DMS114 treated with DMSO at 0.1 percent for 48 hours (cell line): ENCODE results near the gene AGRN.
A peak's percentile ranks its signal among the peaks of the same experiment; 100 is the strongest.
"Not testable (repeated sequence)": the region's sequence is repeated elsewhere in the genome, so short reads cannot be mapped to it uniquely, and the experiment has no call there.

Experiments
- DNase-seq: peaks from one replicate; lab custom pipeline; 2025; ENCODE audit not compliant: unreplicated experiment; lab: John Stamatoyannopoulos, UW

AGRN gene

DNA sequence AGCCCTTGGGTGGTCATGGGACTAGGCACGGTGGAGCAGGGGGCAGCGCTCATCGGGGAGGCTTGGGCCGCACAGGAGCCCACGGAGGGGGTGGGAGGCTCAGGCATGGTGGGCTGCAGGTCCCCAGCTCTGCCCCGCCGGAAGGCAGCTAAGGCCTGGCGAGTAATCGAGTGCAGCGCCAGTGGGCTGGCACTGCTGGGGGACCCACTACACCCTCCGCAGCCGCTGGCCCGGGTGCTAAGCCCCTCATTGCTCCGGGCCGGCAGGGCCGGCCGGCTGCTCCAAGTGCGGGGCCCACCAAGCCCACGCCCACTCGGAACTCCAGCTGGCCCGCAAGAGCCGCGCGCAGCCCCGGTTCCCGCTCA lies 1.6 kb upstream of the AGRN start:
- DNase-seq = not testable (repeated sequence)

GRCh38 chr1:1019122-1019999 lies 559 bp upstream of the AGRN start:
- peak; percentile 60 for DNase-seq

- DNase-seq = no peak
Observed at GRCh38 chr1:1020415-1021009, 592 bp downstream of the AGRN start.

- DNase-seq = no peak
Observed at GRCh38 chr1:1021010-1021919, 1.3 kb downstream of the AGRN start.

DNA sequence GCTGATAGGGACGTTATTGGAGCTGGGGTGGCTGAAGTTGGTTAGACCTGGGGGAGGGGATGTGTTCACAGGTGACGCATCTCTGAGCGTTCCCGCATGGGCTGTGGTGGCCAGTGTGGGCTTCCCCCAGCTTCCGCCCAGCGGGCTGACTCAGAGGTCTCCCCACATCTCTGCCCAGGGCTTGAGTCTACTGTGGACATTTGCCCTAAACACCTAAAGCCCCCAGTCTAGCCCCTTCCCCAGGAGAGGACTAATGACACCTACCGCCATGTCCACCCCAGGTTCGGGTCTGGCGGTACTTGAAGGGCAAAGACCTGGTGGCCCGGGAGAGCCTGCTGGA lies 2.0 kb downstream of the AGRN start:
- DNase-seq = no peak

DNA sequence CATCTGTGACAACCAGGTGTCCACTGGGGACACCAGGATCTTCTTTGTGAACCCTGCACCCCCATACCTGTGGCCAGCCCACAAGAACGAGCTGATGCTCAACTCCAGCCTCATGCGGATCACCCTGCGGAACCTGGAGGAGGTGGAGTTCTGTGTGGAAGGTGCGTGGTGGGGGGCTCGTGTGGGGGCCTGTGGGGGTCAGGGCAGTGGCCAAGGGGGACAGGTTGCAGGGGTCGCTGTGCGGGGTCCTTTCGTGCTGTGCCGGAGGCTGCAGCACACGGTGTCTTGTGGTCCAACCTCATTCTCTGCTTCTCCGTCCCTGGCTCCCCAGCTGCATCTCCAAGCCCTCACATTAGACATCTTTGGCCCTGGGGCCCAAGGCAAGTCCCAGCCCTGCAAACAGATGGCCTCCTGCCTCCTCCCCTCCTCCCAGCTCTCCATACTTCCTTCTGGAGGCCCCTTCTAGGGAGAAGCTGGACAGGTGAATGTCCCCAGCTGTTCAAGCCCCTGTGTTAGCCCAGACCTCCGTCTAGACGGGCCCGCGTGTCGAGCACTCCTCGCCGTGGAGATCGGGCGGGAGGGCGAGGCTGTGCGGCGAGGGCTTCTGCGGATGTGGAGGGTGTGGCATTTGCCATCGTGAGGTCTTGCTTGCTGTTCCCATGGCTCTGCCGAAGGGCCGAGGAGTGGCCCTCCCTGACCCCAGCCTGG lies 2.5 kb downstream of the AGRN start:
- no peak for DNase-seq

- DNase-seq = no peak
Observed at GRCh38 chr1:1023700-1024099, 3.8 kb downstream of the AGRN start.

- DNase-seq = no peak
Observed at GRCh38 chr1:1024149-1024770, 4.3 kb downstream of the AGRN start.

- DNase-seq = no peak
Observed at GRCh38 chr1:1024771-1025699, 5.1 kb downstream of the AGRN start.

DNA sequence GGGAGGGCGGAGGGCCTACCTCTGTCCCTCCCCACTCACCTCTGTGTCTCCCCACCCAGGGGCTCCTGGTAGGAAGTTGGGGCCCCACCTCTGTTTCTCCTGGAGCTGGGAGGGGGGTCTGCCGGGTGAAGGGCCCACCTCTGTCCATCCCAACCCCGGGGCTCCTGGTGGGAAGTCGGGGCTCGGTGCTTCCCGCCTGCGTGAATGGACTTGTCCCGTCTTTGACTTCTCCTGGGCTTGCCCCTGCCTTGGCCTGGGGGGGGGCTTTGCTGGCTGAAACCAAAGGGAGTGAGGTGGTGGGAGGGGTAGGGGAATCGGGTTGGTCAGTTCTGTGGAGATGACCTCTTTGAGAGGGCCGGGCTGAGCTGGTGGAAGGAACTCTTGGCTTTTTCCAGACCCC lies 5.8 kb downstream of the AGRN start:
- no peak for DNase-seq

GRCh38 chr1:1026599-1027413 lies 6.9 kb downstream of the AGRN start:
- no peak for DNase-seq

GRCh38 chr1:1027791-1028190 lies 7.9 kb downstream of the AGRN start:
- no peak for DNase-seq

GRCh38 chr1:1030867-1031658 lies 11.1 kb downstream of the AGRN start:
- not testable (repeated sequence) for DNase-seq

- no peak for DNase-seq
Observed at GRCh38 chr1:1031659-1032235, 11.8 kb downstream of the AGRN start.

DNA sequence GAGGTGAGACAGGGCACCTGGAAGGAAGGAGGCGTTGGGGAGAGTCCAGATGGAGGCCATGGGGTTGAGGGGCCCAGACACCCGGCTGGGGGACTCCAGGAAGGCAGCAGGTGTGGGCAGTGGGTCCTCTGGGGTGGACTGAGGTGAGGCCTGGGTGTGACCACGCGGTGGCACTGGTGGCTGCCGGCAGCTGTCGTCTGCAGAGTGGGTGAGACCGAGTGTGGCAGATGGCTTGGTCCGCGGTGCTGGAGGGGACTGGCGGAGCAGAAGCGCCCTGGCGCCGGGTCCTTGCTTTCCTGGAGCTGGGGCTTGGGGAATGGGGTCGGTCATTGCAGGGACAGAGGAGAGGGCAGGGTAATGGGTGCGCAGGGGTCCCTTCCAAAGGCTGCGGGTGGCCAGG lies 12.5 kb downstream of the AGRN start:
- no peak for DNase-seq

- DNase-seq = no peak
Observed at GRCh38 chr1:1033009-1033587, 13.2 kb downstream of the AGRN start.

DNA sequence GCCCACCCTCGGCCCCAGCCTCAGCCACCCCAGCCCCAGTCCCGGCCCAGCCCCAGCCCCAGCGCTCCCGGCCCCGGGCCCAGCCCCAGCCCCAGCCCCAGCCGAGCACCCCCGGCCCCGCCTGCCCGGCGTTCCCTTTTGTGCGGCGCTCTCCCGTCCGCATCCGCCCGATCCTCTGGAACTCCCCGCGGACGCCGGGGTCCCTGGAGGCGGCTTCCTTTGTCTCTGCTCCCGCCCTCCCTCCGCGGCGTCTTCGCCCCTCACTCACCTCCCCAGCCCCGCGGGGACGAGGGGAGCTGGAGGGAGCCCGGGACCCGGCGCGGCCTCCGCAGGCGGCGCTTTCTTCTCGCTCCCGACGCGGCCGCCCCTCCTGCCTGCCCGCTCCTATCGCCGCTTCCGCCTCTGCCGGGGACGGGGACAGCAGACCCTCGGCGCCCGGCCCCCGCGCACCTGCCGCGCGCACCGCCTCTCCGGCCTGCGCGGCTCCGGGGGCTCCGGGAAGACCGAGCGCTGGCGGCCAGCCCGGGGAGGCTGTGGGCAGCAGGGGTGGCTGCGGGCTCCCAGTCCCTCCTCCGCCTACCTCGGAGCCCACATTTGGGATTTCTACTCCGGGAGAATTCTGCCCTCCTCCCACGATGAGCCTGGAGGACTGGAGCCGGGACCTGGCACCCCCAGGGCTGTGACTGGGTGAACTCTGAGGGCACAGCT lies 14.0 kb downstream of the AGRN start:
- no peak for DNase-seq
